ENCODE data around the gene HHATL.

DNA sequence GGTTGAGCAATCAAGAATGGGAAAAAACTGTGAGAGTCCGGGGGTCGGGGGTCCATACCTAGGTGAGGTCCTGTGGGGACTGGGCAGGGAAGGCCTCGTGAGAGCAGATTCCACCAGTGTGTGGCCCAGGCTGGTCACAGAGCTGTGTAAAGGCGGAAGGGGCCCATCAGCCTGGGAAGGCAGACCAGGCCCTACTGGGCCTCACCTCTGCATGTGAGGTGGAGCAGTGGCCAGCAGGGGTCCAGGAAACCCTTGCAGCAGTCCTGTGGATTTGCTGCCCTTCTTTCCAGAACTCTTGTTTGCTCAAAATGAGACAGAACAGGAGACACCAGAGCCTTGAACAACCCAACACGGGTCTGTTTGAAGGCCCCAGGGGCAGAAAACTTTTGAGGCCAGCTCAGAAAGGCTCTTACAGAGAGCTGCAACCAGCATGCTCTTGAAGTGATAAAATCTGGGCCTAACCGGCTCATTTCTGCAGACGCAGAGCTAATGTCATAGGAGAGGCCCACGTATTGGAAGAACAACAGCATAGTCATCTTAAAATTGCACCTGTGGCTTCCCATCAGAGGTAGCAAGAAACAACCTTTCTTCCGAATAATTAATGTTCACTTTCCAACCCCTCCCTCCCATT, 30.3 kb upstream of the HHATL start:
- TF ChIP-seq, protein P1, sequence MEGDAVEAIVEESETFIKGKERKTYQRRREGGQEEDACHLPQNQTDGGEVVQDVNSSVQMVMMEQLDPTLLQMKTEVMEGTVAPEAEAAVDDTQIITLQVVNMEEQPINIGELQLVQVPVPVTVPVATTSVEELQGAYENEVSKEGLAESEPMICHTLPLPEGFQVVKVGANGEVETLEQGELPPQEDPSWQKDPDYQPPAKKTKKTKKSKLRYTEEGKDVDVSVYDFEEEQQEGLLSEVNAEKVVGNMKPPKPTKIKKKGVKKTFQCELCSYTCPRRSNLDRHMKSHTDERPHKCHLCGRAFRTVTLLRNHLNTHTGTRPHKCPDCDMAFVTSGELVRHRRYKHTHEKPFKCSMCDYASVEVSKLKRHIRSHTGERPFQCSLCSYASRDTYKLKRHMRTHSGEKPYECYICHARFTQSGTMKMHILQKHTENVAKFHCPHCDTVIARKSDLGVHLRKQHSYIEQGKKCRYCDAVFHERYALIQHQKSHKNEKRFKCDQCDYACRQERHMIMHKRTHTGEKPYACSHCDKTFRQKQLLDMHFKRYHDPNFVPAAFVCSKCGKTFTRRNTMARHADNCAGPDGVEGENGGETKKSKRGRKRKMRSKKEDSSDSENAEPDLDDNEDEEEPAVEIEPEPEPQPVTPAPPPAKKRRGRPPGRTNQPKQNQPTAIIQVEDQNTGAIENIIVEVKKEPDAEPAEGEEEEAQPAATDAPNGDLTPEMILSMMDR (IDR thresholded peaks at IDR 0.05): no peak
- TF ChIP-seq POLR2A (IDR thresholded peaks at IDR 0.05): no peak

Data from uterus (tissue), 2 donors.